Trophoblast cell (in vitro differentiated cells and primary cell): ENCODE results near the gene FLNB.

Experiments
- DNase-seq, 2 donors: peaks; one replicate each; pipeline ENCODE4 v3.0.0-alpha.2; 2016
- H2AFZ ChIP-seq: 2 replicates; pipeline ENCODE4 v1.6.1; 2013; ENCODE audit warnings: low read length, moderate library complexity, mild to moderate bottlenecking; ENCODE audit not compliant: insufficient read depth, poor library complexity
- H2AK5ac ChIP-seq: 2 replicates; pipeline ENCODE4 v1.6.1; 2013; ENCODE audit warnings: mild to moderate bottlenecking, low read length
- H2BK120ac ChIP-seq: 2 replicates; pipeline ENCODE4 v1.6.1; 2013; ENCODE audit warnings: low read length, mild to moderate bottlenecking, moderate library complexity; ENCODE audit not compliant: insufficient read depth, poor library complexity
- H2BK12ac ChIP-seq: 2 replicates; pipeline ENCODE4 v1.6.1; 2013; ENCODE audit warnings: mild to moderate bottlenecking, low read length, moderate library complexity
- H2BK5ac ChIP-seq: 2 replicates; pipeline ENCODE4 v1.6.1; 2013; ENCODE audit warnings: low read length, low read depth, moderate library complexity, mild to moderate bottlenecking; ENCODE audit not compliant: poor library complexity
- H3K14ac ChIP-seq: 2 replicates; pipeline ENCODE4 v1.6.1; 2013; ENCODE audit warnings: mild to moderate bottlenecking, low read length
- H3K18ac ChIP-seq: 2 replicates; pipeline ENCODE4 v1.6.1; 2013; ENCODE audit warnings: mild to moderate bottlenecking, low read length
- H3K23ac ChIP-seq: 2 replicates; pipeline ENCODE4 v1.6.1; 2013; ENCODE audit warnings: low read length
- H3K27ac ChIP-seq: 2 replicates; pipeline ENCODE4 v1.5.1; 2013; ENCODE audit warnings: low read depth, mild to moderate bottlenecking, inconsistent platforms, low read length, moderate library complexity
- H3K27me3 ChIP-seq: 2 replicates; pipeline ENCODE4 v1.6.1; 2013; ENCODE audit warnings: inconsistent platforms, mild to moderate bottlenecking, low read length, moderate library complexity; ENCODE audit not compliant: insufficient read depth
- H3K36me3 ChIP-seq, 2 experiments: 1 replicate in 1 of 2; 2 replicates in 1 of 2; pipeline ENCODE4 v1.6.1; 2013; ENCODE audit warnings: low read length in 2 of 2, mild to moderate bottlenecking in 2 of 2, moderate library complexity in 1 of 2; ENCODE audit not compliant: insufficient read depth in 2 of 2, control insufficient read depth in 1 of 2
- H3K4ac ChIP-seq: 2 replicates; pipeline ENCODE4 v1.6.1; 2013; ENCODE audit warnings: low read depth, mild to moderate bottlenecking, low read length, moderate library complexity
- H3K4me1 ChIP-seq, 2 experiments: 1 replicate in 1 of 2; 2 replicates in 1 of 2; pipeline ENCODE4 v1.6.1; 2013; ENCODE audit warnings: low read length in 2 of 2, mild to moderate bottlenecking in 2 of 2, moderate library complexity in 1 of 2; ENCODE audit not compliant: insufficient read depth in 2 of 2, control insufficient read depth in 1 of 2
- H3K4me2 ChIP-seq: 2 replicates; pipeline ENCODE4 v1.6.1; 2013; ENCODE audit warnings: inconsistent platforms, mild to moderate bottlenecking, low read length, moderate library complexity
- H3K4me3 ChIP-seq: 2 replicates; pipeline ENCODE4 v1.5.1; 2013; ENCODE audit warnings: mild to moderate bottlenecking, low read depth, low read length, inconsistent platforms
- H3K79me1 ChIP-seq: one replicate; pipeline ENCODE4 v1.6.1; 2013; ENCODE audit warnings: low read length
- H3K79me2 ChIP-seq: 2 replicates; pipeline ENCODE4 v1.6.1; 2013; ENCODE audit warnings: low read length, mild to moderate bottlenecking; ENCODE audit not compliant: control insufficient read depth, insufficient read depth, poor library complexity
- H3K9ac ChIP-seq: 2 replicates; pipeline ENCODE4 v1.6.1; 2013; ENCODE audit warnings: mild to moderate bottlenecking, low read length
- H3K9me3 ChIP-seq: 2 replicates; pipeline ENCODE4 v1.6.1; 2013; ENCODE audit warnings: low read depth, mild to moderate bottlenecking, control low read depth, inconsistent platforms, low read length; ENCODE audit not compliant: insufficient read depth
- H4K12ac ChIP-seq: 2 replicates; pipeline ENCODE4 v1.6.1; 2013; ENCODE audit warnings: low read depth, mild to moderate bottlenecking, low read length, moderate library complexity
- H4K8ac ChIP-seq: 2 replicates; pipeline ENCODE4 v1.6.1; 2013; ENCODE audit warnings: low read depth, mild to moderate bottlenecking, low read length, moderate library complexity
- H4K91ac ChIP-seq: one replicate; pipeline ENCODE4 v1.6.1; 2013; ENCODE audit warnings: low read depth, mild to moderate bottlenecking, low read length, moderate library complexity
- WGBS: extraction: QIAGEN DNeasy Blood & Tissue Kit; methylation state at CpG from one replicate; pipeline ENCODE4 v1.1.7; 2013; ENCODE audit warnings: missing lambda C conversion rate; ENCODE audit not compliant: insufficient read length, insufficient coverage; ENCODE audit errors: extremely low coverage; 5-methylcytosine and 5-hydroxymethylcytosine counted together

The FLNB gene

DNA sequence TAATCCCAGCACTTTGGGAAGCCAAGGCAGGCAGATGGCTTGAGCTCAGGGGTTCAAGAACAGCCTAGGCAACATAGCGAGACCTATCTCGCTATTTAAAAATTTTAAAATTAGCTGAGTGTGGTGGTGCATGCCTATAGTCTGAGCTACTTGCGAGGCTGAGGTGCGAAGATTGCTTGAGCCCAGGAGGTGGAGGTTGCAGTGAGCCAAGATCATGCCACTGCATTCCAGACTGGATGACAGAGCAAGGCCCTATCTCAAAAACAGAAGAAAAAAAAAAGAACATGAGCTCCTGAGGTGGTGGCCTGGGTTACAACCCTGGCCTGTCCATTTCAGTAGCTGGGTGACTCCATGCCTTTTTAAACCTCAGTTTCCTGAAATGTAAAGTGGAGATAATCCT lies 195.3 kb downstream of the FLNB start:
- no CpG with 5 or more reads among the region's 4 CpGs for WGBS
- no peaks in the 10 kb centered on the region for H3K27me3 ChIP-seq
- H3K4me1 ChIP-seq, result peaks cover 0 to 2% of the 10 kb centered on the region in 2 experiments
- H2BK12ac ChIP-seq, result no peak overlapping the region
- H3K79me1 ChIP-seq, result no peaks in the 10 kb centered on the region
- H4K8ac ChIP-seq, result no peak overlapping the region
- DNase-seq, result peak; percentile 54 to 68
- H2BK5ac ChIP-seq, result no peak overlapping the region
- H2AK5ac ChIP-seq, result no peak overlapping the region
- no peak overlapping the region for H2BK120ac ChIP-seq
- no peak overlapping the region for H3K14ac ChIP-seq
- H2AFZ ChIP-seq, result no peak overlapping the region
- no peaks in the 10 kb centered on the region for H3K79me2 ChIP-seq
- H3K4me3 ChIP-seq, result no peak overlapping the region
- H3K4ac ChIP-seq, result no peak overlapping the region
- H4K91ac ChIP-seq, result no peak overlapping the region
- H3K9ac ChIP-seq, result no peak overlapping the region
- no peaks in the 10 kb centered on the region for H3K36me3 ChIP-seq
- no peak overlapping the region for H3K4me2 ChIP-seq
- peaks cover 6% of the 10 kb centered on the region for H3K9me3 ChIP-seq
- no peak overlapping the region for H3K18ac ChIP-seq
- no peak overlapping the region for H4K12ac ChIP-seq
- H3K23ac ChIP-seq, result no peak overlapping the region
- no peak overlapping the region for H3K27ac ChIP-seq

DNA sequence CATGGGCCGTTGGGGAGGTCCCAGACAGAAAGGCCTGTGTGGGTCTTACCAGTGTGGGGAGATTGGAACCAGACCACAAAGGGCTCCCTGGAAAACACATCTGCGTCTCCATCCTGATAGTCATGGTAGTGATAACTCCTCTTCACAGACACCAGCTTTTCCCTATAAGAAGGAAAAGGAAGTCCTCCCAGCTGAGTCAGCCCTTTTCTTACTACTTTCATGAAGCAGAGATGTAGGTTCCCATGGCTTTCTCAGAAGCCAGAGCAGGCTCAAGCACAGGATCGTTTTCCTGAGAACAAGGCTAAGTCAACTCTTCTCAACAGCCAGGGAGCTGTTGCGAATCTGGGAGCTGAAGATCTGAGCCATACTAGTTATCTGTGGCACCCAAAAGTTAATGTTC lies 196.5 kb downstream of the FLNB start:
- no peaks in the 10 kb centered on the region for H3K79me1 ChIP-seq

DNA sequence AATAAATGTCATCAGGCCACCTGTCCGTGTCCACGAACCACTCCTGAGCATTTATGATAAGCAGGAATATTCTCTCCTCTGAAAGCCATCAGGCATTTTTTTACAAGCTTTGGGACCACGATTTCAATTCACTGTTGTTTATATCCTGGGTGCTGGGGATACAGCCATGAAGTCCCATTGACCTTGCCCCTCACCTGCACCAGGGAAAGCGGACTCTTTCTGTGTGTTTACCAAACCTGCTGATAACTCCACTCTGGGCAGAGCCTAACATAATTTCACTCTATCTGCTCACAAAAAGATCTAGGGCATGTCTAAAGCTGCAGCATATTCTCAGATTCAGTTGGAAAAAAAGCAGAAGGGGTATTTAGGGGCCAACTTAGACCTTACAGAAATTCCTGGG lies 197.8 kb downstream of the FLNB start:
- H3K23ac ChIP-seq, result no peak overlapping the region
- H3K27ac ChIP-seq, result no peak overlapping the region
- WGBS, result no CpG with 5 or more reads among the region's 4 CpGs
- H4K91ac ChIP-seq, result no peak overlapping the region
- no peak overlapping the region for H2AFZ ChIP-seq
- H4K12ac ChIP-seq, result no peak overlapping the region
- H3K4me2 ChIP-seq, result no peak overlapping the region
- H3K14ac ChIP-seq, result no peak overlapping the region
- H2AK5ac ChIP-seq, result no peak overlapping the region
- no peak for DNase-seq
- no peaks in the 10 kb centered on the region for H3K4me1 ChIP-seq
- H3K9ac ChIP-seq, result no peak overlapping the region
- H3K4me3 ChIP-seq, result no peak overlapping the region
- no peak overlapping the region for H2BK120ac ChIP-seq
- H2BK12ac ChIP-seq, result no peak overlapping the region
- no peaks in the 10 kb centered on the region for H3K27me3 ChIP-seq
- peaks cover 2% of the 10 kb centered on the region for H3K9me3 ChIP-seq
- no peaks in the 10 kb centered on the region for H3K79me2 ChIP-seq
- no peak overlapping the region for H3K18ac ChIP-seq
- no peak overlapping the region for H2BK5ac ChIP-seq
- H3K79me1 ChIP-seq, result no peaks in the 10 kb centered on the region
- no peak overlapping the region for H4K8ac ChIP-seq
- no peak overlapping the region for H3K4ac ChIP-seq
- H3K36me3 ChIP-seq, result no peaks in the 10 kb centered on the region

More for the DNA sequence above, 196.5 kb downstream of the FLNB start:
- Histone ChIP-seq H3K36me3 (no peaks in the 10 kb centered on the region), H3K9ac (no peak overlapping the region), H3K9me3 (peaks cover 6% of the 10 kb centered on the region), H3K79me2 (no peaks in the 10 kb centered on the region), H3K4ac (no peak overlapping the region), H3K4me2 (no peak overlapping the region), H3K14ac (no peak overlapping the region), H3K23ac (no peak overlapping the region), H3K4me1 (no peaks in the 10 kb centered on the region), H3K18ac (no peak overlapping the region), H2AK5ac (no peak overlapping the region), H4K8ac (no peak overlapping the region), H2BK12ac (no peak overlapping the region), H4K12ac (no peak overlapping the region), H3K4me3 (no peak overlapping the region), H3K27ac (no peak overlapping the region), H2BK5ac (no peak overlapping the region), H3K27me3 (no peaks in the 10 kb centered on the region), H2AFZ (no peak overlapping the region), H4K91ac (no peak overlapping the region), H2BK120ac (no peak overlapping the region)
- WGBS, result no CpG with 5 or more reads among the region's 4 CpGs
- DNase-seq, result no peak

DNA sequence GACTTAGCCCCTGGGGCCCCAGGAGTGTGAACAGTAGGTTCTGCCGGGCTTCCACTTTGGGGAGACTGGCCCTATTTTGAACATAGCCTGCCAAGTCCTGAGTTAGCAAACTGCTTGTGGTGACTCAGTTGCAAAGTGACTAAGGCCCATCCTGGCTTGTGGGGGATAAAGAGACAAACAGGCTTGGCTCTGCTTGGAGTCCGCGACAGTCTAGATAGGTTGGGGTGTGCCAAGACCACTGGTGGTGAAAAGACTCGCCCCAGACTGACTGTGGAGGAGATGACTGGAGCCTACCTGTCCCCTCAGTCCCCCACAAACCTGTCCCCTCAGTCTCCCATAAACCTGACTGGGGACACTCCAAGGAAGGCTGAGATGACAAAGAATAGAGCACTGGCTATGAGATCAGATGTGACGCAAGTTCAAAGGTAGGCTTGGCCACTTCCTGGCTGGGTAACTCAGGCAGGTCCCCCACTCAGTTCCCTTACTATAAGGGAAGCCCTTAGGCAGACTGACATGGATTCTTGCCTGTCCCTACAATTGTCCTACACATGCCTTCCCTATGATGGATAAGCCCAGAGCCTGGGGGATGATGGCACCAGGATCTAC lies 198.3 kb downstream of the FLNB start:
- Histone ChIP-seq H3K79me2 (no peaks in the 10 kb centered on the region), H4K12ac (no peak overlapping the region), H3K14ac (no peak overlapping the region), H3K23ac (no peak overlapping the region), H3K79me1 (no peaks in the 10 kb centered on the region), H4K8ac (no peak overlapping the region), H3K27ac (no peak overlapping the region), H2BK12ac (no peak overlapping the region), H2BK120ac (no peak overlapping the region), H3K4me1 (no peaks in the 10 kb centered on the region), H4K91ac (no peak overlapping the region), H3K9me3 (peaks cover 2% of the 10 kb centered on the region), H3K4me2 (no peak overlapping the region), H3K4me3 (no peak overlapping the region), H2AFZ (no peak overlapping the region), H2BK5ac (no peak overlapping the region), H2AK5ac (no peak overlapping the region), H3K18ac (no peak overlapping the region), H3K4ac (no peak overlapping the region), H3K27me3 (no peaks in the 10 kb centered on the region), H3K9ac (no peak overlapping the region), H3K36me3 (no peaks in the 10 kb centered on the region)
- peak; percentile 91 to 96 for DNase-seq
- no CpG with 5 or more reads among the region's 5 CpGs for whole genome bisulfite sequencing
